HT1080 (cell line): ENCODE results near the gene RBM38. TPM values are rescaled to one million over a fixed set of nuclear protein-coding genes. Genes with fewer than 3 reads are reported as not detected.

Experiments
- DNase-seq: peaks from one replicate; pipeline ENCODE4 v3.0.0-alpha.2; 2015; ENCODE audit warnings: low read depth
- total RNA-seq: library from RNA; depleted of rRNA; stranded (reverse); fragments of >200 nt; shearing (Covaris generic); gene quantifications from 2 replicates; pipeline ENCODE4 v1.2.3, GENCODE V29; 2014

Gene RBM38
- total RNA-seq, 1 experiment from 2014 or later, result 23.9 TPM

DNA sequence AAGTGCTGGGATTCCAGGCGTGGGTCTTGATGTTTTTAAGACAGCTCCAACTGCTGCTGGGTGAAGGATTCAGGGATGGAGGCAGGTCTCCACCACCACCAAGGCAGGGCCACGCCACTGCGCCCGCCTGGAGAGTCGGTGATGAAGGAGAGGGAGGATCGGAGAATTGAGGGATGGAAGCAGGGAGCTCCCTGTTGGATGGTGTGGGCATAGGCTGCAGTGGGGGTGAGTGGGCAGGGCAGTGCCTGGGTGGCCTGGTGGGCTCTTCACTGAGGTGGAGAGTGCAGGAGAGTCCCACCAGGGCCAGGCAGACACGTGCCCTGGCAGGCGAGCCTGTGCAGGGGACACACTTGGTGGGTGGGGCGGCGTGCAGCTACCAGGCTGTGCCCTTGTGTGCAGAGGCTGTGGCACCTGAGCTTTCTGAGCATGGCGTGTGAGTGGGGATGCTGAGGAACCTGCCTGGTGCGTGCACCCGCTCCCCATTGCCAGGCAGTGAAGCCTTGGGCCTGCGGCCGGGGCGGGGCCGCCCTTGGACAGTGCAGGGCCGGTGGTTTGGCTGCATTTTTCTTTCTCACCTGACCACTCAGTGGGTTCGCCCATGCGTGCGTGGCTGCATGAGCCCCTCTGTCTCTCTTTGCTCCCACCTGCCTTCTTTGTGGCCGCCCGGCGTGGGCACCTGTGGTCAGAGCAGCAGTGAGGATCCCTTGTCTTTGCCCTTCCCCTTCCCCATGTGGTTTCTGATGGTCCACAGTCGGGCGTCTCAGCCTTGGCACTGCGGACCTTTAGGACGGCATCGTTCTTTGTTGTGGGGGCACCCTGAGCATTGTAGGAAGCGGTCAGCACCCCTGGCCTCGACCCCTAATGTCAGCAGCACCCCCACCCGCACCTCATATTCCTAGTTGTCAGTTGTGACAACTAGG, 11.3 kb downstream of the RBM38 start:
- DNase-seq, result no peak

DNA sequence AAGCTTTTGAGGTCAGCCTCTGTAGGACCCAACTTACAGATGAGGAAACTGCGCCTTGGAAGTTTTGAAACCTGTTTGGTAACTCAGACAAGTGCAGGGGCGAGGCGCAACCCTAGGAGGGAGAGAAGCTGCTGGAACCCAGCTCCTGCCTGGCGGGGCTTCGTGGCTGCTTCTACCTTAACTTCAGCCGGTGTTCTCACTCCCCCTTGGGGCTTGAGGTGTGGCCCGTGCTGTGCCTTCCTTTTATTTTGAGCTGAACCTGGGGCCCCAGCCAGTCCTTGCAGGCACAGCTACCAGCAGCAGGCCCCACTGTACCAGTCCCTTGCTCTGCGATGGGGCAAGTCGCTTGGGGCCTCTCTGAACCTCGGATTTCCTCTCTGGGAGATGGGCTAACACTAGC, 12.0 kb downstream of the RBM38 start:
- no peak for DNase-seq

GRCh38 chr20:57404006-57404405, 12.8 kb downstream of the RBM38 start:
- DNase-seq, result no peak

DNA sequence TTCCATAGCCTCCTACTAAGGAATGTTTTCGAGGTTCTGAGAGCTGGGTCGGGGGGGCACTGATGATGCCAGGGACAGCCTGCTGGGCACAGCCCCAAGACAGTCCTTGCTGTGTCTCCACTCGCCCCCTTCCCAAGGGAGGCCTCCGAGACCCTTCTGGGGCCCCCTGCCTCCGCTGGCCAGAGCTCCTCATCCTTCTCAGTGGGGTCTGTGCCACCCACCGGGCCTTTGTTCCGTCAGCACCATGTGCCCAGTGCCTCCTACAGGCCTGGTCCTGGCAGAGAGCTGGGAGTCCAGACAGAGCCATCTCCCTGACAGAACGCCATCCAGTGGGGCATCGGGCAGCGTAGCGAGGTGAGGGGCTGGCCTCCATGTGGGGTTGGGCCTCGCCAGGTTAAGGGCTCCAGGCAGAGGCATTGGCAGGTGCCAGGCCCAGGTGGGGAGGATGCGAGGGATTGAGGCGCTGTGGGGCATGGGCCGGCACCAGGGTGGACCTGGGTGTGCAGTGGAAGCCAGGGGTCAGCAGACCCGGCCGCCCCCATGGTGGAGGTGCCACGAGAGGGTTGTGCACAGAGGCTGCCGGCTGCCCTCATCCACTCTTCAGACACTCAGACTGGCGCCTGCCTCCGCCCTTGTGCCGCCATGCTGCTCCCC, 13.3 kb downstream of the RBM38 start:
- DNase-seq, result no peak

DNA sequence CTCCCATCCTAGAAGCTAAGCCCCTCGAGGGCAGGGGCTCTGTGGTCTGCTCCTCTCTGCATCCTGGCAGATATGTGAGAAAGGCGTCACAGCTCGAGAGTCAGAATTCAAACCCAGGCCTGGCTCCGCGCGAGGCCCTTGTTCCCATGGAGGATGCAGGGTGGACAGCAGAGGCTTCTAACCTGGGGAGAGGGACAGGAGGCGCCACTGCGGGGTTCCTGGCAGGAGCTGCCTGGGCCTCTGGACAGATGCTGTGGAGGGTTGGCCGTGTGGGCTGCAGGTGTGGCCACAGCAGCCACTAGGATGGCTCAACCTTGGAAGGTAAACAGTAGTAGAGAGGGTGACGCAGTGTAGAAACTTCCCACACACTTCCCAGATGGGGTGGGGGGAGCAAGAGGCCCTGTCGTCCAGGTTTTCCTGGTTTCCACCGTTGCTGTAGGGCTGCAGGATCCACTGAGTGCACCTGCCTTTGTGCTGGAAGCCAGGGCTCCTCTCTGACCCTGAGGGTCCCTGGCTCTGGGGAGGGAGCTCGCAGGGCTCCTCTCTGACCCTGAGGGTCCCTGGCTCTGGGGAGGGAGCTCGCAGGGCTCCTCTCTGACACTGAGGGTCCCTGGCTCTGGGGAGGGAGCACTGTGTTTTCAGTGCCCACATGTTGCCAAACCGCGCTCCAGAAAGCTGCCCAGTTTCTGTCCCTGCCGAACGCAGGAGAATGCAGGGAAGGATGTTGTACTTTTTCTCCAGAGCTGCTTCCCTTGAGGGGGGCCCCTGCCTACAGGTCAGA, 14.2 kb downstream of the RBM38 start:
- no peak for DNase-seq

GRCh38 chr20:57407541-57407956, 16.4 kb downstream of the RBM38 start:
- DNase-seq, result no peak

DNA sequence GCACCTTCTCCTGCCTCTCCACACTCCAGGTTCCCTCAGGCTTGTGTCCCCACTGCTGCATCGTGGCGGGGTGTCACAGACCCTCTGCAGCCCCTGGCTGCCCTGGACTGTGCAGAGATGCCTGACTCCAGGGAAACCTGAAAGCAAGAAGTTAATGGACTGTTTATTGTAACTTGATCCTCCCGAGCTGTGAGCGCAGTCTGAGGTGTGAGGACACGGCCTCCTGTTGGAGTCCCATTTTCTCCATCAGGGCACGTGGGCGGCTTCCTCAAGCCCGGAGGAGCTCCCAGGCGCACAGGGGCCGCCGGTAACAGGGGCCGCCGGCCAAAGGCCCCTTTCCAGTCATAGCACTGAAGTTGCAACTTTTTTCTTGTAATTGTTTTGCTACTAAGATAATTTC, 16.9 kb downstream of the RBM38 start:
- DNase-seq, result no peak

DNA sequence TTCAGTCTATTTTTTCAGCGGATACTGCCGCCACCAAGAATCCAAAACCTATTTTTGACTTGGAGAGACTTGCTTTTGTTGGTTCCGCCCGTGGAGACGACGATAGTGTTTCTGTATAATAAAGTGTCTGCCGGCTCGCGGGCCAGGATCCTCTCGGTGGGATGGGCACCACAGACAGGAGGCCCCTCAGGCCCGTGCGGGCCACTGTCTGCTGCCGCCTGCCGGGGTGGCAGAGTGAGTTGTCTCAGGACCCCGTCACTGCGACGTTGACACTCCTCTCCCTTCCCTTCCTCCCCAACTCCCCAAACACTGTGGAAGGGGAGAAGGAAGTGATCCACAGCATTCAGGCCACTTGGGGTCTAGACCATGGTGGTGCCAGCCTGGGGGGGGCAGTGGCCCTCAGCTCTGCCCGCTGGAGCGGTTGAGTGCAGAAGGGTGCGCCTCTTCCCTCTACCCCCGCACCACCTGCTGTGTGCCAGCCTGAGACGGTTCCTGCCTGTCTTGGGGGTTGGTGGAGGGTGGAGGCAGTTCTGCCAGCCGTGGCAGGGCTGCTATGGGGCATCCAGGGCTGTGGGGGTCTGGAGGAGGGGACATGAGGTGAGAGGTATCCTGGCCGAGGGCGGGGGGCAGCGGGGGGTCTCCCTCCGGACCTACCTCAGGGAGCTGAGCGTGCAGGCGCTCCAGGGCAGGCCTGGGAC, 17.5 kb downstream of the RBM38 start:
- DNase-seq, result no peak

- DNase-seq, result no peak
Measured at GRCh38 chr20:57409316-57409671, 18.1 kb downstream of the RBM38 start.

DNA sequence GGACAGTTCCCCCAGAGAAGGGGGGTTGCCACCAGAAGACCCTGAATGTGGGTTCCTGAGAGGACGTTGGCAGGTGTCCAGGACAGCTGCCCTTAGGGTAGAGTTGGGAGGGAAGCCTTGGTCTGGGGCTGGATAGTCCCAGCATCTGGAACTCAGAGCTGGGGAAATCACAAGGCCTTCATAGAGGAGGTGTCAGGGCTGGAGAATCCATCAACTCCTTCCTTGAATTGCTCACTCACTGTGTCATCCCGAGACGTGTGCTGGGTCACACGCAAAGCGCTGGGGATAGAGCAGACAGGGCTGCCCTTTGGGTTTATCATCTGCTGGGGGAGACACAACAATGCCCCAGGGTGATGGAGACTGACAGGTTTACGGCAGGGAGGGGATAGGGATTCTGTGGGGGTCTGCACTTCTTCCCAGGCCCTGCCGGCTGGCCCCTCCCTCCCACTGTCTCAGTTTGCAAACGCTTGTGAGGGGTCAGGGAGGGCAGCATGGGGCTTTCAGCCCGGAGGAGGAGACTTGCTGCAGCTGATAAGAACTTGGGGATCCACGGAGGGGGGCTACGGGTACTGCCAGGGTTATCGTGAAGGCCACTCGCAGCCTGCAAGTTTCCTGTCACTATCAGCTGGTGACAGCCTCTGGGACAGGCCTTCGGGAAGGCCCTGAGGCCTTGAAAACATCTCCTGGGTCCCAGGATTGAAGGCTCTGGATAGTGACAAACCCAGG, 18.6 kb downstream of the RBM38 start:
- DNase-seq, result no peak

DNA sequence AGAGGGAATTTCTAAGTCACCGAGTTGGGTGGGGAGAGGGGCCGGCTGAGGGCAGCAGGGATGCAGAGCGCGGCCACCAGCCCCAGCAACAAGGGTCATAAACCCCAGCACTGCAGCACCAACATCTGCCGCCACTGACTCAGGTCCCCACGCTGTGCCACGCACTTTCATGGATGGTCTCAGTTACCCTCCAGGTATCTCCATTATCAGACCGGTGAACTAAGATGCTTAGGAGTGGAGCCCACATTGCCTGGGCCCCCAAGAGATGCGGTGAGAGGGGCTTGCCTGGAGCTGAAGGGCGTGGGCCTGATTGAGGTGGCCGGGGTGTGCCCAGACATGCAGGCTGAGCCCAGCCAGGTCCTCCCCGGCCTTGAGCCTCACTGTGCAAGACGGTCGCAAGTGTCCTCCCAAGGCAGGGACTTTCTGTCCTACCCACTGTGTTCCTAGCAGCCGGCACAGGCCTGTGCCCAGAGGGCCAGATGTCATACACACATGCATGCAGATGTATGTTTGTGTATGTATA, 19.3 kb downstream of the RBM38 start:
- no peak for DNase-seq

DNA sequence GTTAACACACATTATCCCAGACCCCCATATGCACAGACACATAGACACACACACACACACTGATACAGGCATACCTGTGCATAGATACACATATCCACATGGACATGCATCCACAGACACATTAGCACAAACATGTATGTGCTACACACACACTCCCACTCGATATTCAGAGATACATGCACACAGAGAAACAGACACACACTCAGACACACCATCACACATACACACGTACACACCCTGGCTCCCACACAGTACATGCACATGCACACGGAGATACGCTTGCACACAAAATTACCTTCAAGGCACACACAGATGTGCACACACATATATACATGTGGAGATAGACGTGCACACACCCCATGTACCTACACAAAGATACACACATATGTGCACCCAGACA, 19.7 kb downstream of the RBM38 start:
- DNase-seq, result no peak

GRCh38 chr20:57411406-57412283, 20.4 kb downstream of the RBM38 start:
- DNase-seq, result no peak

DNA sequence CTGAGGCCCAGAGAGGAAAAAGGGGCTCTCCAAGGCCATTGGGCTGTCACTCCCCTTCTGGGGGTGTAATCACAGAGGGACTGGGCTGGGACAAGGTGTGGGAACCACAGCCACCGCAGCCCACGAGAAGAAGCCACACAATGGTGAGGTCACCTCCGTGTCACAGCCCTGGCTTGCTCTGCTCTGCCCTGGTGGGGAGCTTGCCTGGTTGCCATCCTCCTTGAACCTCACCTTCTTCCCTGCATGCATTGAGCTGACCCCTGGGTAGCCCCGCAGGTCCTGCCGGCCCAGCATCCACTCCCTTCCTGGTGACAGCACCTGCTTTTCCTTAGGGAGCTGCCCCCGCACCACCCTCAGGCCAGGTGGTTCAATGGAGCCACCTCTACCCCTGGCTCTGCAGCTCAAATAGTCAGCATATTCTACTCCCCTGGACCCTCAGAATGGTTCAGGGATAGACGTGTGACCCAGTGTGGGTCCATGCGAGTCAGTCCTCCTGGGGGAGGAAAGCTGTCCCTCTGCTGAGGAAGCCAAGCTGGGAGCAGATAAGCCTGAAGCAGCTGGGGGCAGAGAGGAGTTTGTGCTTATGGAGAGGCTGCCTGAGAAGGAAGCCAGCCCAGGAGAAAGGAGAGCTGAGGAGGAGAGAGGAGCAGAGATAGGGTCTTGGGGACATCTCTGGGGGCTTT, 21.3 kb downstream of the RBM38 start:
- DNase-seq, result no peak

- no peak for DNase-seq
Measured at GRCh38 chr20:57413986-57414385, 22.8 kb downstream of the RBM38 start.

GRCh38 chr20:57414867-57415592, 23.8 kb downstream of the RBM38 start:
- no peak for DNase-seq

DNA sequence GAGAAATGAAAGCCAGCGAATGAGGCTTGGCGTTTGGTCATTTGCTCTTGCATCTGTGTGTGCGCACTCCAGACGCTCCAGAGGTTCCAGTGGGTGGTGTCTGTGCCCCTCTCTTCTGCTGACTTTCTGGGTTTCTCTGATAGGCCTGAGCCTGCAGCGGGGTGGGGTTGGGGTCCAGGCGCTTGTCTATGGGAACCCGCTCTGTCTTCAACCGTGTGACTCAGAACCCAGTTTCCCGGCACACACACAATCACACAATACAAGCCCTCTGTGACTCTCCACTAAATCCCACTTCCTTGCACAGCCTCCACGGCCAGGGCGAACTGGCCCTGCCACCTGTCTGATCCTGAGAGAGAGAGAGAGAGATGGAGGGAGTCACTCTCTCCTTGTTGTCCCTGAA, 24.6 kb downstream of the RBM38 start:
- DNase-seq, result no peak

- no peak for DNase-seq
Measured at GRCh38 chr20:57416296-57417022, 25.3 kb downstream of the RBM38 start.
